RWPE2 (cell line): Measurements from ENCODE around the gene CACNA1A.

Experiments used
- ATAC-seq: fragments of 200-7000 bp; cut with Tn5 transposase; 3 replicates; pipeline ENCODE4 v1.9.1; 2021; ENCODE audit warnings: low read depth
- DNase-seq: peaks from one replicate; pipeline ENCODE4 v3.0.0-alpha.2; 2020; ENCODE audit warnings: low spot score
- H3K27ac ChIP-seq: fragments of 450-650 bp; 2 replicates; pipeline ENCODE4 v1.5.1; 2017; ENCODE audit warnings: mild to moderate bottlenecking; ENCODE audit not compliant: poor library complexity, severe bottlenecking
- H3K27me3 ChIP-seq: fragments of 250-450 bp; sonication (Bioruptor Pico); 2 replicates; pipeline ENCODE4 v1.5.1; 2021; ENCODE audit warnings: mild to moderate bottlenecking, moderate library complexity; ENCODE audit not compliant: insufficient read depth, poor library complexity, severe bottlenecking
- H3K36me3 ChIP-seq: fragments of 250-450 bp; sonication (Bioruptor Pico); 2 replicates; pipeline ENCODE4 v1.5.1; 2020; ENCODE audit warnings: low read depth, mild to moderate bottlenecking, moderate library complexity
- H3K4me1 ChIP-seq: fragments of 250-450 bp; sonication (Bioruptor Pico); 2 replicates; pipeline ENCODE4 v1.5.1; 2021; ENCODE audit warnings: mild to moderate bottlenecking, moderate library complexity; ENCODE audit not compliant: insufficient read depth, poor library complexity, severe bottlenecking
- H3K4me3 ChIP-seq: fragments of 250-450 bp; sonication (Bioruptor Pico); 2 replicates; pipeline ENCODE4 v1.5.1; 2021; ENCODE audit warnings: mild to moderate bottlenecking, moderate library complexity; ENCODE audit not compliant: severe bottlenecking
- H3K9me3 ChIP-seq: fragments of 250-450 bp; sonication (Bioruptor Pico); 2 replicates; pipeline ENCODE4 v1.5.1; 2021; ENCODE audit warnings: mild to moderate bottlenecking, moderate library complexity; ENCODE audit not compliant: severe bottlenecking
- TF ChIP-seq, protein P1 (sequence below): fragments of 450-650 bp; IDR thresholded peaks from one replicate; pipeline ENCODE4 v1.5.1; 2017; ENCODE audit warnings: mild to moderate bottlenecking, moderate library complexity; ENCODE audit not compliant: poor library complexity, severe bottlenecking

Gene CACNA1A

DNA sequence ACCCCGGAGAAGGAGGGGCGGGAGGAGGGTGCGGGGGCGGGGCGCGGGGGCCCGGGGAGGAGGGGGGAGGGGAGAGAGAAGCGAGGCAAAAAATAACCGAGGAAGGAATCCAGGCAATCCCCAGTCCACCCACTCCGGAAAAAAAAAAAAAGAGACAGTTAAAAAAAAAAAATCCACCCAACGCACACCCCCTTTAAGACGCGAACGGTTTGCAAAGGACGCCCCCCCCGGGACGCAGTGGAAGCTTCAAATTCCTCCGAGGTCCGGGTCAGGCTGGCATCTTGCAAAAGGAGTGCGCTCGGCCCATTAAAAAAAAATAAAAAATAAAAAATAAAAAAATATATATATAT is at the start of gene CACNA1A:
Gene CACNA1A, minus strand, starts transcription at position 9 of the 350 bp plus-strand sequence. CDS start 255 bp downstream, outside the sequence.
- Histone ChIP-seq H3K36me3 (no peaks in the 10 kb centered on the region), H3K9me3 (no peaks in the 10 kb centered on the region), H3K27me3 (peaks cover 67% of the 10 kb centered on the region), H3K27ac (no peak within 1 kb of the TSS), H3K4me1 (no peaks in the 10 kb centered on the region), H3K4me3 (no peak within 1 kb of the TSS)
- no peak for DNase-seq
- TF ChIP-seq, protein P1, sequence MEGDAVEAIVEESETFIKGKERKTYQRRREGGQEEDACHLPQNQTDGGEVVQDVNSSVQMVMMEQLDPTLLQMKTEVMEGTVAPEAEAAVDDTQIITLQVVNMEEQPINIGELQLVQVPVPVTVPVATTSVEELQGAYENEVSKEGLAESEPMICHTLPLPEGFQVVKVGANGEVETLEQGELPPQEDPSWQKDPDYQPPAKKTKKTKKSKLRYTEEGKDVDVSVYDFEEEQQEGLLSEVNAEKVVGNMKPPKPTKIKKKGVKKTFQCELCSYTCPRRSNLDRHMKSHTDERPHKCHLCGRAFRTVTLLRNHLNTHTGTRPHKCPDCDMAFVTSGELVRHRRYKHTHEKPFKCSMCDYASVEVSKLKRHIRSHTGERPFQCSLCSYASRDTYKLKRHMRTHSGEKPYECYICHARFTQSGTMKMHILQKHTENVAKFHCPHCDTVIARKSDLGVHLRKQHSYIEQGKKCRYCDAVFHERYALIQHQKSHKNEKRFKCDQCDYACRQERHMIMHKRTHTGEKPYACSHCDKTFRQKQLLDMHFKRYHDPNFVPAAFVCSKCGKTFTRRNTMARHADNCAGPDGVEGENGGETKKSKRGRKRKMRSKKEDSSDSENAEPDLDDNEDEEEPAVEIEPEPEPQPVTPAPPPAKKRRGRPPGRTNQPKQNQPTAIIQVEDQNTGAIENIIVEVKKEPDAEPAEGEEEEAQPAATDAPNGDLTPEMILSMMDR, result no peak
- no peak for ATAC-seq

GRCh38 chr19:13554506-13555240 is 48.4 kb upstream of the CACNA1A start:
- Histone ChIP-seq H3K9me3 (no peaks in the 10 kb centered on the region), H3K4me3 (no peak overlapping the region), H3K4me1 (no peaks in the 10 kb centered on the region), H3K27me3 (peaks cover 4% of the 10 kb centered on the region), H3K27ac (no peak overlapping the region), H3K36me3 (no peaks in the 10 kb centered on the region)
- no peak for DNase-seq
- TF ChIP-seq, protein P1, result no peak
- ATAC-seq, result no peak

GRCh38 chr19:13553880-13554400 is 47.7 kb upstream of the CACNA1A start:
- Histone ChIP-seq H3K9me3 (no peaks in the 10 kb centered on the region), H3K27ac (no peak overlapping the region), H3K36me3 (no peaks in the 10 kb centered on the region), H3K4me1 (no peaks in the 10 kb centered on the region), H3K4me3 (no peak overlapping the region), H3K27me3 (peaks cover 4% of the 10 kb centered on the region)
- no peak for DNase-seq
- TF ChIP-seq, protein P1, result no peak
- ATAC-seq, result no peak

- Histone ChIP-seq H3K27me3 (no peaks in the 10 kb centered on the region), H3K9me3 (no peaks in the 10 kb centered on the region), H3K27ac (no peak overlapping the region), H3K4me3 (no peak overlapping the region), H3K4me1 (no peaks in the 10 kb centered on the region), H3K36me3 (no peaks in the 10 kb centered on the region)
- ATAC-seq, result no peak
- DNase-seq, result no peak
- TF ChIP-seq, protein P1, result no peak
These were observed 41.9 kb upstream of the CACNA1A start for GRCh38 chr19:13548131-13548530.

GRCh38 chr19:13547102-13547501 is 40.8 kb upstream of the CACNA1A start:
- no peaks in the 10 kb centered on the region for H3K9me3 ChIP-seq
- ATAC-seq (no peak), DNase-seq (no peak)
- TF ChIP-seq, protein P1, result no peak
- H3K4me3 ChIP-seq, result no peak overlapping the region
- no peaks in the 10 kb centered on the region for H3K27me3 ChIP-seq
- no peaks in the 10 kb centered on the region for H3K4me1 ChIP-seq
- no peaks in the 10 kb centered on the region for H3K36me3 ChIP-seq
- no peak overlapping the region for H3K27ac ChIP-seq
